ENCODE measurements around the gene CRYBG1. TPM values are rescaled to one million over a fixed set of nuclear protein-coding genes. Genes with fewer than 3 reads are reported as not detected.

CRYBG1 gene
- total and polyA plus RNA-seq, 10 of the 15 experiments (the other 5 are each of a cell fraction or from before 2014, with no cell fraction given) = 6.5 to 57.0 (median 25.2) TPM

DNA sequence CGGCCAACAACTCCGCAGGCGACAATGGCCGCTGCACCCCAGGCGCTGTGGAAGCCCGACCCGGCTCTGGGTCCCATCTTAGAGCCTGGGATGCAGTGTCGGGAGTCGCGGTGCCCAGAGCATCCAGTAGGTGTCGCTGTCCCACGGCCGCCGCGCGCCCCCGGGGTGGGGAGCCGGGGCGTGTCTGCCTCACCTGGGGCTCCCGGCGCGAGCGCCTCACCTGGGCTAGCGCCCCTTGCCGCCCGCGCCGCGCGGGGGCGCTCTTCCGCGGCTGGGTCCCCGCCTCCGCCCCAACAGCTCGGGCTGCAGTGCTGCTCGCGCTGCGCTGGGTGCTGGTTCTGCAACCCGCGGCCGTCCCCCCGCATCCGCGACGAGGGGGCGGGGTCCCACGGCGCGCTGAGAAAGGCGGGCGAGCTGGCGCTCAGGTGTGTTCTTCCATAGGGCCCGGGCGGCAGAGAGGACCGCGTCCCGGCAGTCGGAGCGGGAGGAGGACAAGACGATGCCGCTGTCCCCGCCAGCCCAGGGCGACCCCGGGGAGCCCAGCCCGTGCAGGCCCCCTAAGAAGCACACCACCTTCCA lies at the start of gene CRYBG1 (continued):
- TF ChIP-seq YY1 (IDR thresholded peaks at IDR 0.05; ENCODE audit: low read depth, low read length) (peak; percentile 53; the same call in 1 of the 2 replicates), LARP7 (IDR thresholded peaks at IDR 0.05) (0 out of 2 replicates have a peak, but pooled peaks have one; percentile 38), CHD2 (IDR thresholded peaks at IDR 0.05; ENCODE audit: borderline replicate concordance, low read depth, low read length) (no peak)
- TF ChIP-seq, protein P1, sequence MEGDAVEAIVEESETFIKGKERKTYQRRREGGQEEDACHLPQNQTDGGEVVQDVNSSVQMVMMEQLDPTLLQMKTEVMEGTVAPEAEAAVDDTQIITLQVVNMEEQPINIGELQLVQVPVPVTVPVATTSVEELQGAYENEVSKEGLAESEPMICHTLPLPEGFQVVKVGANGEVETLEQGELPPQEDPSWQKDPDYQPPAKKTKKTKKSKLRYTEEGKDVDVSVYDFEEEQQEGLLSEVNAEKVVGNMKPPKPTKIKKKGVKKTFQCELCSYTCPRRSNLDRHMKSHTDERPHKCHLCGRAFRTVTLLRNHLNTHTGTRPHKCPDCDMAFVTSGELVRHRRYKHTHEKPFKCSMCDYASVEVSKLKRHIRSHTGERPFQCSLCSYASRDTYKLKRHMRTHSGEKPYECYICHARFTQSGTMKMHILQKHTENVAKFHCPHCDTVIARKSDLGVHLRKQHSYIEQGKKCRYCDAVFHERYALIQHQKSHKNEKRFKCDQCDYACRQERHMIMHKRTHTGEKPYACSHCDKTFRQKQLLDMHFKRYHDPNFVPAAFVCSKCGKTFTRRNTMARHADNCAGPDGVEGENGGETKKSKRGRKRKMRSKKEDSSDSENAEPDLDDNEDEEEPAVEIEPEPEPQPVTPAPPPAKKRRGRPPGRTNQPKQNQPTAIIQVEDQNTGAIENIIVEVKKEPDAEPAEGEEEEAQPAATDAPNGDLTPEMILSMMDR (IDR thresholded peaks at IDR 0.05 in 2 of 3, conservative IDR thresholded peaks at IDR 0.05 in 1 of 3; ENCODE audit: control insufficient read depth in 2 of 3, extremely low read depth in 1 of 3, insufficient read depth in 1 of 3, low read depth in 3 of 3, low read length in 3 of 3) = peak; percentile 62 to 83 (median 73)

DNA sequence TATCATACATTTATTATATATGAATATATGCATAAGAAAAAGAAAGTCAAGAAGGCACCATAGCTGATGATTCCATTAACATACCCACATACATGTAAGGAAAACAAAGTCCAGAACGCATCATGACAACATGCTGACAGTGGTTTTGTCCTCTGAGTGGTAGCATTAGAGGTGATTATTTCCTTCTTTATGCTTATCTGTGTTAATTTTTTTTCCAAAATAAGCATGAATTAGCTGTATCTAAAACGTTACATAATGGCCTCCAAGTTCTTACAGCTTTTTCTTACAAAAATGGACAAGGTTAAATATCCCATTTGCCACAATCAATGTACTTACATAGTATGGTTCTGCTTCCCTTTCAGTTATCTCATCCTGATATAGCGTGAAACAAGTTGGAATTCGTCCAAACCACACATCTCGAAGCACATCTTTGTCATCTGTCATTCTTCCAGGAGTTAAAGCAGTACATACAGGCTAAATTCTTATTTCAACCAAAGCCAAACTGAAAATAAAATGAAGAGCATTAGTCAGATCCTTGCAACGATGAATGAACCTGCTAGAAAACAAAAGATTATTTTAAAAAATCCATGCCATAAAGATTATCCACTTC lies 44.6 kb upstream of the CRYBG1 start:
- POLR2A ChIA-PET = no interaction called here
- DNase-seq (ENCODE audit: low read depth, low spot score) = no peak
- H3K9ac ChIP-seq (ENCODE audit: control insufficient read depth, insufficient read depth, low read length) = no peak overlapping the region
- TF ChIP-seq, protein P2, sequence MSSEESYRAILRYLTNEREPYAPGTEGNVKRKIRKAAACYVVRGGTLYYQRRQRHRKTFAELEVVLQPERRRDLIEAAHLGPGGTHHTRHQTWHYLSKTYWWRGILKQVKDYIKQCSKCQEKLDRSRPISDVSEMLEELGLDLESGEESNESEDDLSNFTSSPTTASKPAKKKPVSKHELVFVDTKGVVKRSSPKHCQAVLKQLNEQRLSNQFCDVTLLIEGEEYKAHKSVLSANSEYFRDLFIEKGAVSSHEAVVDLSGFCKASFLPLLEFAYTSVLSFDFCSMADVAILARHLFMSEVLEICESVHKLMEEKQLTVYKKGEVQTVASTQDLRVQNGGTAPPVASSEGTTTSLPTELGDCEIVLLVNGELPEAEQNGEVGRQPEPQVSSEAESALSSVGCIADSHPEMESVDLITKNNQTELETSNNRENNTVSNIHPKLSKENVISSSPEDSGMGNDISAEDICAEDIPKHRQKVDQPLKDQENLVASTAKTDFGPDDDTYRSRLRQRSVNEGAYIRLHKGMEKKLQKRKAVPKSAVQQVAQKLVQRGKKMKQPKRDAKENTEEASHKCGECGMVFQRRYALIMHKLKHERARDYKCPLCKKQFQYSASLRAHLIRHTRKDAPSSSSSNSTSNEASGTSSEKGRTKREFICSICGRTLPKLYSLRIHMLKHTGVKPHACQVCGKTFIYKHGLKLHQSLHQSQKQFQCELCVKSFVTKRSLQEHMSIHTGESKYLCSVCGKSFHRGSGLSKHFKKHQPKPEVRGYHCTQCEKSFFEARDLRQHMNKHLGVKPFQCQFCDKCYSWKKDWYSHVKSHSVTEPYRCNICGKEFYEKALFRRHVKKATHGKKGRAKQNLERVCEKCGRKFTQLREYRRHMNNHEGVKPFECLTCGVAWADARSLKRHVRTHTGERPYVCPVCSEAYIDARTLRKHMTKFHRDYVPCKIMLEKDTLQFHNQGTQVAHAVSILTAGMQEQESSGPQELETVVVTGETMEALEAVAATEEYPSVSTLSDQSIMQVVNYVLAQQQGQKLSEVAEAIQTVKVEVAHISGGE (CRISPR knock-in tag; IDR thresholded peaks at IDR 0.05) = no peak
- no peak for TF ChIP-seq CREB1 (IDR thresholded peaks at IDR 0.05; ENCODE audit: low read depth)
- no peak for TF ChIP-seq SREBF2 (IDR thresholded peaks at IDR 0.05; ENCODE audit: low read length)
- TF ChIP-seq, protein P1 (IDR thresholded peaks at IDR 0.05 in 2 of 3, conservative IDR thresholded peaks at IDR 0.05 in 1 of 3; ENCODE audit: control insufficient read depth in 2 of 3, extremely low read depth in 1 of 3, insufficient read depth in 1 of 3, low read depth in 3 of 3, low read length in 3 of 3) = no peak
- TF ChIP-seq, protein P3, sequence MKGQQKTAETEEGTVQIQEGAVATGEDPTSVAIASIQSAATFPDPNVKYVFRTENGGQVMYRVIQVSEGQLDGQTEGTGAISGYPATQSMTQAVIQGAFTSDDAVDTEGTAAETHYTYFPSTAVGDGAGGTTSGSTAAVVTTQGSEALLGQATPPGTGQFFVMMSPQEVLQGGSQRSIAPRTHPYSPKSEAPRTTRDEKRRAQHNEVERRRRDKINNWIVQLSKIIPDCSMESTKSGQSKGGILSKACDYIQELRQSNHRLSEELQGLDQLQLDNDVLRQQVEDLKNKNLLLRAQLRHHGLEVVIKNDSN (IDR thresholded peaks at IDR 0.05; ENCODE audit: borderline replicate concordance, extremely low read length, insufficient read depth, low read depth, low read length) = no peak
- no peak for TF ChIP-seq HDAC2 (IDR thresholded peaks at IDR 0.05)
- TF ChIP-seq NFIC (IDR thresholded peaks at IDR 0.05; ENCODE audit: low read depth, low read length) = no peak

More for the DNA sequence above, 44.6 kb upstream of the CRYBG1 start:
- Histone ChIP-seq H3K27ac (ENCODE audit: control insufficient read depth, insufficient read depth) (no peak overlapping the region), H3K4me1 (ENCODE audit: control insufficient read depth, insufficient read depth, low read length) (peaks cover 16% of the 10 kb centered on the region; the same call in 1 of the 2 replicates), H3K4me2 (ENCODE audit: control insufficient read depth, insufficient read depth) (no peak overlapping the region), H3K36me3 (ENCODE audit: control insufficient read depth in 2 of 2, insufficient read depth in 2 of 2, low read length in 1 of 2) (peaks cover 1 to 10% of the 10 kb centered on the region in 2 experiments; a peak in 3 of 4 replicates), H3K9me3 (replicated peaks; ENCODE audit: control insufficient read depth, insufficient read depth, low read length) (no peaks in the 10 kb centered on the region), H3K79me2 (ENCODE audit: control insufficient read depth, insufficient read depth, low read length) (peaks cover 25% of the 10 kb centered on the region), H3K27me3 (replicated peaks in 1 of 2; ENCODE audit: control insufficient read depth in 2 of 2, insufficient read depth in 2 of 2, low read length in 1 of 2) (no peaks in the 10 kb centered on the region), H3K4me3 (no peak overlapping the region), H4K20me1 (ENCODE audit: control insufficient read depth, insufficient read depth) (peaks cover 2% of the 10 kb centered on the region; the same call in 1 of the 2 replicates), H2AFZ (ENCODE audit: control insufficient read depth, low read depth, low read length) (no peak overlapping the region)
- RAD21 ChIA-PET (ENCODE audit: unreplicated experiment) = interaction anchor here (1.3 to 1.4 kb wide), 2 partner anchors 10 to 226 kb away, joined by 4 read pairs; partner anchors contain the start of gene ATG5
- SMC1A ChIA-PET (ENCODE audit: uncharacterized antibody, unreplicated experiment) = interaction anchor here (0.6 to 1.8 kb wide), 8 partner anchors 10 to 230 kb away, joined by 3 to 6 read pairs (median 3); partner anchors contain the start of gene PRDM1
- no TSS peak for BruUV-seq (replicated peaks)
- WGBS (ENCODE audit: insufficient coverage, insufficient replicate concordance, low lambda C conversion rate, missing lambda C conversion rate) = 78% methylated on average over 6 of the region's 6 CpGs
- in situ Hi-C loops (cut with MboI) (no loop called here), intact Hi-C loops (cut with micrococcal nuclease; ENCODE audit: unreplicated experiment) (no loop called here)
- ATAC-seq (no peak), FAIRE-seq (no peak)
- CTCF ChIA-PET = interaction anchor here (0.6 to 1.0 kb wide), 4 partner anchors 24 to 935 kb away, joined by 3 to 4 read pairs (median 3); no protein-coding TSS in a partner anchor
